HTR-8/SVneo (cell line): ENCODE measurements around the gene CDC14A.

ENCODE experiments used
- DNase-seq: peaks from one replicate; pipeline ENCODE4 v3.0.0; 2011; ENCODE audit warnings: low spot score, mixed read lengths; ENCODE audit not compliant: insufficient read length
- FAIRE-seq: peaks from 2 replicates; lab custom pipeline; 2011; peaks lifted over from hg19 to GRCh38; lab: Jason Lieb, UNC

Gene CDC14A

DNA sequence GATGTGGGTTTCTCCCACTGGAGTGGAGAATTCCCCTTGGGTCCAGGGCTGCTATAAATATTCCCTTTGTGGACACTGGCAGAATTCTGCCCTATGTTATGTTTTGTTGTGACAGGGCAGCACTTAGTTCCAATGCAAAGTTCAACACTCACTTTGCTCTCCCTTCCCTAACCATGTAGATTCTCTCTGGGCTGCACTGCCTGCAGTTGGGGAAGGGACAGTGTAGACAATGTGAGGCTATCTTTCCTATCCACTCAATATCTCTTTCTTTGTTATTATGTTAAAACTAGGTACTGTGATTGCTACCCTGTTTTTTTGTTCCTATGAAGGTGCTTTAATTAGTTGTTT is 205.3 kb downstream of the CDC14A start:
- no peak for FAIRE-seq
- no peak for DNase-seq

DNA sequence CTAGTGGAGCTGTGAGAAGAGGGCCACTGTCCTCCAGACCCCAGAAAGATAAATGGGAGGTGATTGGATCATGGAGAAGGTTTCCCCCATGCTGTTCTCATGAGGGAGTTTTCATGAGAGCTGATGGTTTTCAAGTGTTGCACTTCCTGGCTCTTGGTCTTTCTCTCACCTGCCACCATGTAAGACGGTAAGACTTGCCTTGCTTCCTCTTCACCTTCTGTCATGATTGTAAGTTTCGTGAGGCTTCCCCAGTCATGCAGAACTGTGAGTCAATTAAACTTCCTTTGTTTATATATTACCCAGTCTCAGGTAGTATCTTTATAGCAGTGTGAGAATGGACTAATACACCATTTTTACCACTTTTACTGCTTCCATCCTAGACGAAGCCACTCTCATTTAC is 213.2 kb downstream of the CDC14A start:
- no peak for FAIRE-seq
- no peak for DNase-seq

GRCh38 chr1:100565937-100566699 is 213.8 kb downstream of the CDC14A start:
- DNase-seq, result no peak
- no peak for FAIRE-seq

- DNase-seq, result no peak
- no peak for FAIRE-seq
These were observed 214.8 kb downstream of the CDC14A start for GRCh38 chr1:100567062-100567461.
